ENCODE results near the gene MICAL3. TPM values are rescaled to one million over a fixed set of nuclear protein-coding genes. Genes with fewer than 3 reads are reported as not detected.

The MICAL3 gene
- total RNA-seq, 4 donors from 2014 or later = 30.4 to 57.1 (median 37.7) TPM

DNA sequence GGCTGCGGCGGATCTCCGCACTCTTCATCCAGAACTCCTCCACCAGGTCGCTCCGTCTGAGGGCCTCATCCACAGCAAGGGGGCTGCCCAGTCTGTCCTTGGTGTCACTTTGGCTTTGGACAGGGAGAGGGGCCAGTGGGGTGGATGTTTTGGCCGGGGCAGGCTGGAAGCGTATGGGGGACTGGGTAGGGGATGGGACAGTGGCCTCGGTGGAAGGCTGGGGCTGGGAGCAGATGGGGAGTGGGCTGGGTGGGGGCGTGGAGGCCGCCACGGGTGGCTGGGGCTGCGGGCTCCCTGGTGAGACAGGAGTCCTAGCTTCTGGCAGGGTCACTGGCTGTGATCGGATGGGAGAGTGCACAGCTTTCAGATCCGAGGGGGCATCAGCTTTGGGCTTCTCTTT is 205.7 kb downstream of the MICAL3 start:
- TF ChIP-seq POLR2AphosphoS5 (IDR thresholded peaks at IDR 0.05) = no peak
- TF ChIP-seq EP300 (IDR thresholded peaks at IDR 0.05) = no peak
- no peak for TF ChIP-seq CTCF (IDR thresholded peaks at IDR 0.05)
- TF ChIP-seq POLR2A (IDR thresholded peaks at IDR 0.05) = no peak
- H3K4me1 ChIP-seq = no peaks in the 10 kb centered on the region
- H3K27ac ChIP-seq = no peak overlapping the region
- H3K9me3 ChIP-seq = no peaks in the 10 kb centered on the region
- DNase-seq (ENCODE audit: low spot score in 2 of 2) = no peak
- WGBS = 86% methylated on average over 12 of the region's 14 CpGs
- H3K36me3 ChIP-seq = peaks cover 78% of the 10 kb centered on the region
- H3K27me3 ChIP-seq = no peaks in the 10 kb centered on the region
- no peak overlapping the region for H3K4me3 ChIP-seq

DNA sequence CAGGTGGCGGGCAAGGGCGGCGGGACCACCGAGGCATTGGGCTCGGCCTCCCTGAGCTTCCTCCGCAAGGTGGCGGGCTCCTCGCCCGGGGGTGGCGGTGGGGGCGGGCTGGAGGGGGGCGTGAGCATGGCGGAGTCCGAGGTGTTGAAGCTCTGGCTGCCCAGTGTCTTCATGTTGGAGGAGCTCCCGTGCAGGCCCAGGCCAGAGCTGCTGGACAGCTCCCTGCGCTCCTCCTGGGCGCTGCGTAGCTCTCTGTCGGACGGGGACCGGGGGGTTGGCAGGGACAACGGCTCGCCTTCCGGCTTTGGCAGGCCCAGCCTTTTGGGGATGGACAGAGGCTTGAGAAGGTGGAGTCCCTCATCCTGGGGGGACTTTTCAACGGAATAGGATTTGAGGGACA is 206.2 kb downstream of the MICAL3 start:
- Histone ChIP-seq H3K27me3 (no peaks in the 10 kb centered on the region), H3K27ac (no peak overlapping the region), H3K9me3 (no peaks in the 10 kb centered on the region), H3K4me1 (no peaks in the 10 kb centered on the region), H3K4me3 (no peak overlapping the region), H3K36me3 (peaks cover 80% of the 10 kb centered on the region)
- DNase-seq (ENCODE audit: low spot score in 2 of 2) = no peak
- WGBS = no CpG with 5 or more reads among the region's 25 CpGs
- TF ChIP-seq EP300 (IDR thresholded peaks at IDR 0.05) (no peak), CTCF (IDR thresholded peaks at IDR 0.05) (no peak), POLR2A (IDR thresholded peaks at IDR 0.05) (no peak), POLR2AphosphoS5 (IDR thresholded peaks at IDR 0.05) (no peak)

GRCh38 chr22:17817511-17818065 is 206.8 kb downstream of the MICAL3 start:
- no peak overlapping the region for H3K4me3 ChIP-seq
- TF ChIP-seq CTCF (IDR thresholded peaks at IDR 0.05) (no peak), POLR2AphosphoS5 (IDR thresholded peaks at IDR 0.05) (no peak), EP300 (IDR thresholded peaks at IDR 0.05) (no peak), POLR2A (IDR thresholded peaks at IDR 0.05) (no peak)
- no peaks in the 10 kb centered on the region for H3K4me1 ChIP-seq
- H3K9me3 ChIP-seq = no peaks in the 10 kb centered on the region
- no peaks in the 10 kb centered on the region for H3K27me3 ChIP-seq
- peaks cover 84% of the 10 kb centered on the region for H3K36me3 ChIP-seq
- H3K27ac ChIP-seq = no peak overlapping the region
- 91% methylated on average over 19 of the region's 33 CpGs for WGBS
- DNase-seq (ENCODE audit: low spot score in 2 of 2) = no peak

- H3K9me3 ChIP-seq = no peaks in the 10 kb centered on the region
- WGBS = 94% methylated on average over 21 of the region's 21 CpGs
- no peak for DNase-seq (ENCODE audit: low spot score in 2 of 2)
Measured at GRCh38 chr22:17817079-17817478, 207.3 kb downstream of the MICAL3 start.

DNA sequence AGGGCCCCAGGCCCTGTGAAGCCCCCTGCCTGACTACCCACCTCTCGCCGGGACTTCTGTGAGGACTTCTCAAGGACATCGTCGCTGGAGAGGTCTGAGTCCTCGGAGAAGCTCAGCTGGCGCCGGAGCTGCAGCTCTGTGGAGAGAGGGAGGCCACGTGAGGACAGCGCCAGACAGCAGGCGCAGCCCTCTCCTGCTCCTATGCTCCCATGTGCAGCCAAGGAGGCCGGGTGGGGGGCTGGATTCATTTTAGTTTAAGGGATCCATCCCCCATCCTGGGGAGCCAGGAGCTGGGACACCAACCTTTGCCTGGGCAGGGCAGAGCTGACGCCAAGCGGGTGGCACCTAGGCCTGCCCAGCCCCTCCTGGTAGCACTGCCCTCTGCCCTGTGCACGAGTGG is 207.7 kb downstream of the MICAL3 start:
- H3K4me3 ChIP-seq = no peak overlapping the region
- TF ChIP-seq POLR2AphosphoS5 (IDR thresholded peaks at IDR 0.05) (no peak), EP300 (IDR thresholded peaks at IDR 0.05) (no peak), CTCF (IDR thresholded peaks at IDR 0.05) (no peak), POLR2A (IDR thresholded peaks at IDR 0.05) (no peak)
- H3K9me3 ChIP-seq = no peaks in the 10 kb centered on the region
- H3K36me3 ChIP-seq = peaks cover 84% of the 10 kb centered on the region
- no peak for DNase-seq (ENCODE audit: low spot score in 2 of 2)
- no peak overlapping the region for H3K27ac ChIP-seq
- no peaks in the 10 kb centered on the region for H3K27me3 ChIP-seq
- H3K4me1 ChIP-seq = no peaks in the 10 kb centered on the region
- WGBS = 100% methylated on average over 4 of the region's 14 CpGs

More at GRCh38 chr22:17817079-17817478, 207.3 kb downstream of the MICAL3 start:
- TF ChIP-seq CTCF (IDR thresholded peaks at IDR 0.05) (no peak), POLR2AphosphoS5 (IDR thresholded peaks at IDR 0.05) (no peak), POLR2A (IDR thresholded peaks at IDR 0.05) (no peak)
- Histone ChIP-seq H3K27me3 (no peaks in the 10 kb centered on the region), H3K36me3 (peaks cover 84% of the 10 kb centered on the region), H3K4me1 (no peaks in the 10 kb centered on the region), H3K27ac (no peak overlapping the region), H3K4me3 (no peak overlapping the region)

Measured in suprapubic skin (tissue), 4 donors.